Loucy (cell line): ENCODE measurements around the gene SP3.

ENCODE experiments used
- H2AFZ ChIP-seq: fragments of 200-600 bp; sonication (generic); 2 replicates; pipeline ENCODE4 v1.6.0; 2016; ENCODE audit warnings: antibody characterized with exemption, mild to moderate bottlenecking, low read length, moderate library complexity
- H3F3A ChIP-seq: fragments of 200-600 bp; 2 replicates; pipeline ENCODE4 v1.6.0; 2016; ENCODE audit warnings: antibody characterized with exemption, low read depth, mild to moderate bottlenecking
- H3K27me3 ChIP-seq: fragments of 200-600 bp; sonication (generic); 2 replicates; pipeline ENCODE4 v1.6.1; 2014; ENCODE audit warnings: low read length, mild to moderate bottlenecking; ENCODE audit not compliant: insufficient read depth, poor library complexity, severe bottlenecking
- H3K36me3 ChIP-seq: fragments of 200-600 bp; sonication (generic); 2 replicates; pipeline ENCODE4 v1.6.1; 2016; ENCODE audit warnings: low read length; ENCODE audit not compliant: insufficient read depth
- H3K4me1 ChIP-seq: fragments of 200-600 bp; sonication (generic); 2 replicates; pipeline ENCODE4 v1.5.1; 2014; ENCODE audit warnings: low read length, mild to moderate bottlenecking; ENCODE audit not compliant: insufficient read depth, poor library complexity, severe bottlenecking
- H3K4me2 ChIP-seq: fragments of 200-600 bp; sonication (generic); 2 replicates; pipeline ENCODE4 v1.6.0; 2014; ENCODE audit warnings: antibody characterized with exemption, low read length, low read depth, mild to moderate bottlenecking; ENCODE audit not compliant: poor library complexity, severe bottlenecking
- H3K4me3 ChIP-seq: fragments of 200-600 bp; sonication (generic); 2 replicates; pipeline ENCODE4 v1.5.1; 2014; ENCODE audit warnings: low read length, mild to moderate bottlenecking, mixed read lengths; ENCODE audit not compliant: poor library complexity, severe bottlenecking
- H3K79me2 ChIP-seq: fragments of 200-600 bp; sonication (generic); 2 replicates; pipeline ENCODE4 v1.6.1; 2014; ENCODE audit warnings: low read length; ENCODE audit not compliant: insufficient read depth
- H3K9ac ChIP-seq: fragments of 200-600 bp; sonication (generic); 2 replicates; pipeline ENCODE4 v1.6.0; 2014; ENCODE audit warnings: mild to moderate bottlenecking, low read depth, low read length, moderate library complexity; ENCODE audit not compliant: poor library complexity, severe bottlenecking
- H3K9me2 ChIP-seq: fragments of 200-600 bp; sonication (generic); replicated peaks from 2 replicates; pipeline ENCODE4 v1.6.1; 2016; ENCODE audit warnings: low read depth, low read length, mixed read lengths
- H3K9me3 ChIP-seq: fragments of 200-600 bp; sonication (generic); 2 replicates; pipeline ENCODE4 v1.6.1; 2014; ENCODE audit warnings: mild to moderate bottlenecking, antibody characterized with exemption, low read length, low read depth; ENCODE audit not compliant: insufficient read depth
- H4K20me1 ChIP-seq: fragments of 200-600 bp; sonication (generic); 2 replicates; pipeline ENCODE4 v1.6.0; 2014; ENCODE audit warnings: antibody characterized with exemption, low read length, mild to moderate bottlenecking; ENCODE audit not compliant: insufficient read depth, poor library complexity, severe bottlenecking
- CTCF ChIP-seq: fragments of 200-600 bp; sonication (generic); conservative IDR thresholded peaks from 2 replicates; pipeline ENCODE4 v1.5.1; 2014; ENCODE audit warnings: mild to moderate bottlenecking, antibody characterized with exemption, low read length
- EZH2phosphoT487 ChIP-seq: fragments of 200-600 bp; IDR thresholded peaks from 2 replicates; pipeline ENCODE4 v1.6.1; 2018; ENCODE audit warnings: antibody characterized with exemption, mild to moderate bottlenecking, moderate library complexity, borderline replicate concordance

The SP3 gene

DNA sequence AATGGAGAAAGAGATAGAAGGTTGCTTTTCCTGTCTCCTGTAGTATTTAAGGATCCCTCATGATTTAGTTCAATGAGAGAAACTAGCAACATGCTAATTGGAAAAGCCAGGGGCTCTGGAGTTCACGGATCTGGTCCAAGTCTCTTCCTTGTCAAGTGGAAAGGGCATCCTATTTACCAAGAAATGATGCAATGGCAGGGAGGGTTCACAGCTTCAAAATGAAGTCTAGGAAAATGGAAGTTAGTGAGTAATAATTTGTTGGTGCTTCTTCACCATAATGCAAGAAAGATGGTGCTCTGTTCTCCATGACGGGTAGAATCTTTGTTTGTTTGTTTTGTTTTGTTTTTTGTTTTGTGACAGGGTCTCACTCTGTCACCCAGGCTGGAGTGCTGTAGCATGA, 34.6 kb upstream of the SP3 start:
- Histone ChIP-seq H3K4me2 (no peak overlapping the region), H3K4me1 (no peaks in the 10 kb centered on the region), H3F3A (no peaks in the 10 kb centered on the region), H3K9me3 (no peaks in the 10 kb centered on the region), H4K20me1 (no peaks in the 10 kb centered on the region), H3K27me3 (no peaks in the 10 kb centered on the region), H3K79me2 (no peaks in the 10 kb centered on the region), H3K9me2 (no peaks in the 10 kb centered on the region), H2AFZ (no peak overlapping the region), H3K9ac (no peak overlapping the region), H3K36me3 (no peaks in the 10 kb centered on the region), H3K4me3 (no peak overlapping the region)
- TF ChIP-seq EZH2phosphoT487 = no peak
- TF ChIP-seq CTCF = no peak

- H3K4me1 ChIP-seq = no peaks in the 10 kb centered on the region
- H3K36me3 ChIP-seq = no peaks in the 10 kb centered on the region
- no peak overlapping the region for H3K4me2 ChIP-seq
- H3K4me3 ChIP-seq = no peak overlapping the region
- H3K27me3 ChIP-seq = no peaks in the 10 kb centered on the region
- no peak overlapping the region for H3K9ac ChIP-seq
- no peaks in the 10 kb centered on the region for H3K9me2 ChIP-seq
- no peak for TF ChIP-seq EZH2phosphoT487
- TF ChIP-seq CTCF = no peak
- H3K9me3 ChIP-seq = no peaks in the 10 kb centered on the region
- H2AFZ ChIP-seq = no peak overlapping the region
- no peaks in the 10 kb centered on the region for H4K20me1 ChIP-seq
- no peaks in the 10 kb centered on the region for H3K79me2 ChIP-seq
- H3F3A ChIP-seq = no peaks in the 10 kb centered on the region
These were observed 34.1 kb upstream of the SP3 start for GRCh38 chr2:173999272-173999671.

DNA sequence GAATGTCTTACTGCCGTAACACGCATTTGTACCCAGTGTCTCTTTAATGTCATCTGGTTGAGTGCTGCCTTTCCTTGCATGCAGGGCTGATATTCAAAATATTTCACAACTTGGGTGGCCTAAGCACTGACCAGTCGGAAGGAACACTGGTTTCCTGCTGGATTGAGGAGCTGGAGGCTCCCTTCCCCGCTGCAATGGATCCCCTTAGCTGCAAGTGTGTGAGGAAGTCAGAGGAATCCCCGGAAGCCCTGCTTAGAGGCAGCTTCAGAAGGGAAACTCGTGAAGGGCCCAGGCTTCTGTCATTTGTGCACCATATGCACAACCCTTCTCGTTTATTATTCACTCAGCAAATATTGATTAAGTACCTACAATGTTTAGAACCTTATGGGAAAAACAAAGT, 33.2 kb upstream of the SP3 start:
- Histone ChIP-seq H3K9me3 (no peaks in the 10 kb centered on the region), H3K9me2 (no peaks in the 10 kb centered on the region), H3F3A (no peaks in the 10 kb centered on the region), H3K4me1 (no peaks in the 10 kb centered on the region), H3K36me3 (no peaks in the 10 kb centered on the region), H2AFZ (no peak overlapping the region), H3K9ac (no peak overlapping the region), H3K4me2 (no peak overlapping the region), H3K27me3 (no peaks in the 10 kb centered on the region), H3K79me2 (no peaks in the 10 kb centered on the region), H3K4me3 (no peak overlapping the region), H4K20me1 (no peaks in the 10 kb centered on the region)
- TF ChIP-seq EZH2phosphoT487 (no peak), CTCF (no peak)
